GM12873 (cell line): Measurements from ENCODE around the gene KCNK1.

Experiments
- CTCF ChIP-seq: IDR thresholded peaks from 2 replicates; pipeline ENCODE4 v1.5.1; 2012; ENCODE audit warnings: low read depth, mild to moderate bottlenecking, moderate library complexity, low read length, control low read depth; ENCODE audit not compliant: insufficient read depth; ENCODE audit errors: missing control alignments

Gene KCNK1

GRCh38 chr1:233704170-233704897 is 90.4 kb downstream of the KCNK1 start:
- no peak for TF ChIP-seq CTCF

DNA sequence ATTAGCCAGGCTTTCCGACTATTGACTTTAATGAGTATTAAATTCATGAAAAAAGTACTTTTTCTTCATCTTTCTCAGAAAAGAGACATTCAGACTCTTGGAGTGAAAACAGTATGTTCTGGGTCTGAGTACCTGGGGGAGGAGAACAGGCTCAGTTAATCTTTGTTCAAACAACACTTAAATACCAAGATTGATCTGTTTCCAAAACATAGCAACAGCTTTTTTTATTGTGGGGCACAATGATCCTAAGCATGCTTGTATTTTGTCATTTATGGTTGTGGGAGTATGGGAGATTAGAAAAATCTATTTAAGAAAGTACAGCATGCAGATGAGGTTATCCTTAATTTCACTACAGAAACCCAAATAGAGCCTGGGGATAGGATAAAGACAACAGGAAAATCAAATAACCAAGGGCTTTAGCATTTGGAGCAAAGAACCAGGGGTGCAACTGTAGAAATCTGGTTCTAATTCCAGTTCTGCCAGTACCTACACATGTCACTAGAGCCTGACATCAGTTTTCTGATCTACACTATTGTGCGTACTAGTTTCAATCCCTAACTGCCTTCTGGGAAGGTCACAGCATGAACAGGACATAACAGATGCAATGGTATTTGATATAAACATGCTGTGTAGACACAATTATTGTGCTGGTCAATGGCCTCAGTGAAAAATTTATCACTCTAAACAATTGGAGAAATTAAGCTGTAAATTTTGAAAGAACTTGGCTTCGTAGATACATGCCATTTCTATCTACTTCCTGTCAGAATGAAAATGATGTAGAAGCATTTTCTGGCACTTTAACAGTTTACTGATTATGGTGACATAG is 91.2 kb downstream of the KCNK1 start:
- TF ChIP-seq CTCF, result no peak

DNA sequence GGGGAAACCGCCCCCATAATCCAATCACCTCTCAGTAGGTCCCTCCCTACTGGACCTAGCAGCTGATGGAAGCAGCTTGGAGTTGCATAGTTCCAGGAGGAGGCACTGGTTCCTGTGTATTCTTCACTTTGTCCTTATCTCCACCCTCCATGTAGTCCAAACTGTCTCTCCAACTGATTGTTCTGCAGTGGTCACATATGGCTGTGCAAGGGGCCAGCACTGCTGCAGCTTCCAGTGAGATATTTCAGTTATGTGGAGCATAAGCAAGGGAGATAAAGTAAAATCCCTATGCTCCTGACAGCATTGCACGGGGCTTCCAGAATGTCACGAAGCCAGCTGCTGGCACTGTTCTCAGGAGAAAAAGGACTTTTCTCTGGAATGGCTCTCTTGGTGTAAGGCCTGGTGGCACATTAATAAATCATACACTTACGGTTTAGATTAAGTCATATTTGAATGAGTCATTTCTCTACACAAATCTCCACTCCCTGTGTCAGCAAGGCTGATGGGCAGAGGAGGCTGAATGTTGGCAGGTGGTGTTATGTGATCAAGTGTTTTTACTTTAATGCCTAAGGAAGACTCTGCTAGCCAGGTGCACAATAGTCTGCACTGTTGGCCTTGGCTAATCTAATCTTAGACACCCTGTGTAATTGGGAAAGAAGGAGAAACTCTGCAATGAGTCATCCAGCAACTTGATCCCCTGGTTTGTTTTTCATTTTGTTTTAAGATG is 93.4 kb downstream of the KCNK1 start:
- no peak for TF ChIP-seq CTCF

DNA sequence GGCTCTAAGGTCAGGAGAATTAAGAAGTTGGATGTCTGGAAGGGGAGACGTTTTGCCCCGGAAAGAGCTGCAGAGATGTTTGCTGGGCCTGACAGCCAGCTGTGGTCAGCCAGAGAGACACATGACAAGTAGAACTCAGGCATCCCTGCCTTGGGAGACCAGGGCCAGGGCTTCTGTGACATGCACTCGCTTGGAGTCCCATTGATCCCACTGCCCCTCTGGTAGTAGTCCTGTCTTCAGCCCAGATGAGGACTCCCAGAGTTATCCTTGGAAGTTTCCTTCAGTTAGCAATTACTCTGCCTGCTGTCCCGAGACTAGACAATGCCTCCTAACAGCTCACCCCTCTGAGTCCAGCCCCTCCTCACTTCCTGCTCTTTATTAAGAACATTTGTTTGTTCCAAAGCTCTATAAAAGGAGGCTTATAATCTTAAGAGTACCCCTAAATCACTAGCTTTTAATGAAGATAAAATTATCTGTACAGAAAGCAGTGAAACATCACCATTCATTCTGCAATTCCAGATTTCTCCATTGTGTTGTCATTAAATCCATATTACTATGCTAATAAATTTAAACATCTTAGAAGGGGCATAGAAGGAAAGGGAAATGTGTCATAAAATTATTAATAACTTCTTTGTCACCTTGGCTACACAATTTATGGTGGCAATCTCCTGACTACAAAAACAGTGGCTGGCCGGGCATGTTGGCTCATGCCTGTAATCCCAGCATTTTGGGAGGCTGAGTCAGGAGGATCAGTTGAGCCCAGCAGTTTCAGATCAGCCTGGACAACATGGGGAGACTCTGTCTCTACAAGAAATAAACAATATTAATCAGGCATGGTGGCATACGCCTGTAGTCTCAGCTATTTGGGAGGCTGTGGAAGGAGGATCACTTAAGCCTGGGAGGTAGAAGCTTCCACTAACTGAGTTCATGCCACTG is 94.2 kb downstream of the KCNK1 start:
- no peak for TF ChIP-seq CTCF

DNA sequence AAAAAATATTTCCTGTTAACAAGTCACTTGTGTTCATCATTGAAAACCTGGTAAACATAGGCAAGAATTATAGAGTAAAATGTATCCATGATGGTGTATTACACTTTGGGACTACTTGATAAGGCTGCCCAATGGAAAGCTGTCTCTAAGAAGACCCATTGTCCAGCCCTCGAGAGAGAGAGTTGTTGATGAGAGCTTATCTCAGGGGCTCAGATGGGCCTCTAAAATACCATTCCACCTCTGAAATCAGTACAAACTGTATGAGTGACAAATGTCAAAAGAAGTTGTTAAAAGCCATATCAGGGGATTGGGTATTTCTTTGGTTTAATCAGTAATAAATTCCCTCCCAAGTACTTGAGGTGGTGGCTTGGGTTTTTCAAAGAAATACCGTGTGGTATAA is 96.1 kb downstream of the KCNK1 start:
- TF ChIP-seq CTCF, result no peak

GRCh38 chr1:233710507-233710906 is 96.6 kb downstream of the KCNK1 start:
- no peak for TF ChIP-seq CTCF
